Hippocampal formation (tissue), 2 donors: ENCODE results near the gene HIC1.

Experiments
- DNase-seq, 2 donors: peaks; one replicate each; lab custom pipeline; 2025; lab: John Stamatoyannopoulos, UW

Gene HIC1

DNA sequence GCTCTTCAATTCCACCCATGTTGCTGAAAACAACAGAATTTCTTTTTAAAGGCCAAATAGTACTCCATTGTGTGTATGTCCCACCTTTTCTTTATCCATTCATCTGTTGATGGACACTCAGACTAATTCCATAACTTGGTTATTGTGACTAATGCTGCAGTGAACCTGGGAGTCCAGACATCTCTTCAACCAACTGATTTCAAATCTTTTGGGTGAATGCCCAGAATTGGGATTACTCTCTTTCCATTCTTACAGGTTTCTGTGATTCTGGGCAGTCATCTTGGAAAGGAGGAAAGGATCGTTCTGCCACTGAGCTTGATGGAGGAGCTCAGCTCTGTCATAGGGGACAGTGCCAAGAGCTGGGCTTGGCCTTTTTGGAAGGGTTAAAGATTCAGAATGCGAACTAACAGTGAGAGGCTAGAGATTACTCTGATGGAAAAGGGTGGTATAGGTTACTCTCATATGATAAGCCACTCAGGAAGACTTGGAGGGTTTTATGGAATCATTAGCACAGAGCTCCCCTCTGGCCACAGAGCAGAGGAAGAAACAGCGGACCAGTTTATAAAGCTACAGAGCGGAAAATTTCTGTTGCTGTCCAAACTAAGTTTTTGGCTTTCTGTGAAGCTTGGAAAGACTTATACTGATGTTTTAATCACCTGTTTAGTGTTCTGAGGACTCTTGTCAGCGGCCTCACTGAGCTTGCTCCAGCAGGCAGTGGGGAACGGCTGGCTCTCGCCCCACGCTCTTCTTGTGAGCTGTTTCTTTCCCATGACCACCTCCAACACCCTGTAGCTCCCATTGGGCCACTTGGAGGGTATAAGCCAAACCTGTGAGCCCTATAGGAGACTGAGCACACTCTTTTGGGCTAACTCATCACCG is 48.3 kb downstream of the HIC1 start:
- DNase-seq, result no peak

DNA sequence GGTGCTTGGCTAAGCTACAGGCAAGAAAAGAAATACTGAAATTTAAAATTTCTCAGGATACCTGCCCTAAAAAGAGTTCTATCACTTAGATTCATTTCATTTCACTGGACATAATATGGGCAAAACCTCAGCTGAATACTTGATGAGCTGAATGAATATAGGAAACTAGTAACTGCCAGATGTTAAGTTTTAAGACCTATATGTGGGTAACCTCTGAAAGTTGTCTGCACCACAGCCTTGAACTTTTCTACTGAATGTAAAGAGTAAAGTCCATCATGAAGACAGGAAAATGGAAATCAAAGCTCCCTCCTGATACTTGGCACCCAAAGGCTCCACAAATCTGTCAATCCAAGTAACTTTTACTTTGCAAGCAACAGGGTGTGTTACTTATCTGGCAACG is 50.8 kb downstream of the HIC1 start:
- no peak for DNase-seq

DNA sequence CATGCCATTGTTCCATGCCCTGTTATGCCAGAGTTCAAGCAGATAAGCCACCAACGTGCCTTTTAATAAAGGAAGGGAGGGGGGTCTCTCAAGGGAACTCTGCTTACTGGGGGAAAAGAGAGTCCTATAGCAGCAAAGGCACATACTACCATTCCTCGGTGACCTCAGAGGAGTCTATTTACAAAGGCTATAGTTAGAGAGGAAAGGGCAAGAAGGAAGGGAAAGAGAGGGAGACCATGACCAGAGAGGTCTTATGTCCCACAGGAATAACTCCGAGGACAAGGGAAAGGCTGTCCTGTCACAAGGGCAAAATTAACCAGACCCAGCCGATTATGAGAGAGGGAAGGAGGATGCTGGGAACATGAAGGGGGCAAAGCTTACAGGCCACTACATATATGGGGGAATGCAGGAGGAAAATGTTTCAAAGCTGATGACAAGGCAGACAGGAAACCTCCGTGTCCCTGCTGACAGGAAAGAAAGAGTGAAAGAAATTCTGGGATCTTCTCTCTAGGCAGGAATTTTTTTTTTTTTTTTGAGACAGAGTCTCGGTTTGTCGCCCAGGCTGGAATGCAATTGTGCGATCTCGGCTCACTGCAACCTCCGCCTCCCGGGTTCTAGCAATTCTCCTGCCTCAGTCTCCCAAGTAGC is 51.5 kb downstream of the HIC1 start:
- DNase-seq, result no peak

DNA sequence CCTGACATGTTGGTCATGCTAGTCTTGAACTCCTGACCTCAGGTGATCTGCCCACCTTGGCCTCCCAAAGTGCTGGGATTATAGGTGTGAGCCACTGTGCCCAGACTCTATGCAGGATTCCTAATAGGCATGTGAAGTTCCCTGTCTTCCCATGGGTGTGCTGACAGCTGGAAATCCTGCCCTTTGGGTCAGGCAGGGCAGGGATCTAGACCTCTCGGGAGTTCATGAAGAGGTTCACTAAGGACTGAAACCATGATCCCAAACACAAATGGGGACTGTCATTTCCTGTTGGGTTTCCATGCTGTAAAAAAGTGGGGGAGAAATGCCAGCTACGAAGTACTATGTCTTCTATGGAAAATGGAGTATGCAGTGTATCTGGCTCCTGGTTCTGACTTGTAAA is 52.1 kb downstream of the HIC1 start:
- DNase-seq, result no peak

DNA sequence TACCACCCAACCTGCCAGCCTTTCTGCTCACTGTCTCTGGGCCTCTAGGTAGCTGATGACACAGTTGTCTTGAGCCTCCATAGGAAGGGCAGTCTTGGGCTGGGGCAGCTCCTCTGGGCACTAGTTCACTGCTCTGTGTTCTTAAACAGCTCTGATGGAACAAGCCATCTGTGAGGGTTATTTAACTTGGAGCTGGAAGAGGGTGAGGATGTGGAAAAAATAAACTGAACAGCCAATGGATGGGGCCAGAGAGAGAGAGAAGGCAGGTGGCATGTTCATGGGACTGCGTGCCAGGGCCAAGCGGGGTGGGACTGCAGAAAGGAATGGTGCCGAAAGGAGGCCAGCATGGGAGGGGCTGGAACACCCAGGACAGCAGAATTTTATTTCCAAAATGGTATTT is 52.6 kb downstream of the HIC1 start:
- no peak for DNase-seq

DNA sequence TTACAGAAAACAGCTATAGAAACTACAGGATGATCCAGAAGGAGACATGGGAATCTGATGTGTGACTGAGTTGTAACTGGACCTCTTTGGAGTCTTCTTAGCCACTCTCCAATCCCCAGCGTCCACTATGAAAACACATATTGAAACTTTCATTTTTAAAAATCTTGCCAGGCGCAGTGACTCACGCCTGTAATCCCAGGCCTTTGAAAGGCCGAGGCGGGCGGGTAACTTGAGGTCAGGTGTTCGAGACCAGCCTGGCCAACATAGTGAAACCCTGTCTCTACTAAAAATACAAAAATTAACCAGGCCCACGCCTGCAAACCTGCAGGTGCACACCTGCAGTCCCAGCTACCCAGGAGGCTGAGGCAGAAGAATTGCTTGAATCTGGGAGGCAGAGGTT is 53.3 kb downstream of the HIC1 start:
- DNase-seq, result no peak

DNA sequence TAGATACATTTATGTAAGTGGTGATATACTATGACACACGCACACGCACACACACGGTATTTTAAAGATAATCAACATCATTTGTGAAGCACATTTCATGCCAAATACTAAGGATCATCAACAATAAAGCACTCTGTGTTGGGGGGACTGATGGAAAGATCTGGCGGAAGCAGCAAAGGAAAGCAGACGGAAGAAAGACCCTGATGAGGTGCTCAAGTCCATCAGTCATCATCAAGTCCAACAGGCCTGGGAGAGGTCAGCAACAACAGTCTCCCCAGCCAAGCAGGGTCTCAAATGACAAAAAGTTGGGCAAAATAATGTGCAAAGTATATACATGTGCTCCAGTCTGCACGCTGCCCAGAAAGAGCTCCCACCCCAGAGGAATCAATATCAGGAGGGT is 55.5 kb downstream of the HIC1 start:
- no peak for DNase-seq

DNA sequence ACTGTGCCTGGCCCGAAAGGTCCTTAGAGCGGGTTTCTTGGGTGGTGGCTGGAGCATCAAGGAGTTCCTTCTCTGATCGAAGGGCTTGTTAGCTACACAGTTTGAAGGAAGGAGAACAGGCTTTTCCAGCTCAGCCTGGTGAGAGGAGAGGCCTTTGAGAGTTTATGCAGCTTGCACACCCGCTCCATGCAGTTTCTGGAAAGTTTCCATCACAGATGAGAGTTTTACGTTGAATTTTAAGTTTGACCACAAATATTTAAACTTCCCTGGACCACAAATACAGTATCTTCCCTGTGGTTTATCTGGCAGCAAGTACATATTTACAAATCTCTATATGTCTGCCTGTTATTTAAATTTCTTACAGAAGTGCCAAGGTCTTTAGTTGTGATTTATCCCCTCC is 56.8 kb downstream of the HIC1 start:
- no peak for DNase-seq
